HG03457 (cell line): ENCODE results near the gene C1orf141.
"Not testable (repeated sequence)": the region's sequence is repeated elsewhere in the genome, so short reads cannot be mapped to it uniquely, and the experiment has no call there.

Experiments
- ATAC-seq: cut with Tn5 transposase; IDR thresholded peaks from one replicate; pipeline ENCODE4 v1.9.1; 2021; ENCODE audit warnings: moderate number of reproducible peaks; ENCODE audit not compliant: unreplicated experiment

Gene C1orf141

DNA sequence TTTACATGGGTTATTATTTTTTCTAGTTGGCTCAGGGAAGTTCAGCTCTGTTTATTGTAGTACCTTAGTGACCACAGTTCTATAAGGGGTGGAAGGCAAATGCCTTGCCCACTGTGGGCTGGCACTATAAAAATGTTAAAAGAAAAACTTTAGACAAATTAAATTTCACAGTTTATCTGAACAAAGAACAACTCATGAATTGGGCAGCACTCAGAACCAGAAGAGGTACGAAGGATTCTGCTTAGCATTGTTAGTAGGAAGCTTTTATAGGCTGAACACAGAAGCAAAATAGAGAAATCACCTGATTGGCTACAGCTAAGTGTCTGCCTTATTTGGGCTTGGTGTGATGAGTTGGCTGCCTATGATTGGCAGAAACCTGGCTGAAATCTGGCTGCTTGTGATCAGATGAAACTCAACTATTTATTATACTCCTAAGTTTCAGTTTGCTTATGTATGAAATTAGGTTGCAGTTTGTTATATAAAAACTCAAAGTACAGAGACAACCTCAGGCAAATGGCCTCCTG lies 45.0 kb downstream of the C1orf141 start:
- no peak for ATAC-seq

DNA sequence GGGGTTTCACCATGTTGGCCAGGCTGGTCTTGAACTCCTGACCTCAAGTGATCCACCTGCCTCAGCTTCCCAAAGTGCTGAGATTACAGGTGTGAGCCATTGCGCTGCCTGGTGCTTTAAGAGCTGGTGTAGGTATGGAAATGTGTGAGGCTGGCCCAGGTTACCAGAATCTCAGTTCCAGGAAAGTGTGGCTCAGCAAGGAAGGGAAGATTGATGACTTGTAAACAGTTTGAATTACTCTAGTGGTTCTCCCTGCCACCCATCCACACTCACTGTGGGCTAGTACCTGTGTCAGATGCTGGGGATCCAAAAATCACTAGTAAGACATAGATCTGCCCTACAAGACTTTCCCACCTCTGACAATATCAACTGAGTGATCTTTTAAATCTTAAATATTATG lies 46.3 kb downstream of the C1orf141 start:
- ATAC-seq: no peak

DNA sequence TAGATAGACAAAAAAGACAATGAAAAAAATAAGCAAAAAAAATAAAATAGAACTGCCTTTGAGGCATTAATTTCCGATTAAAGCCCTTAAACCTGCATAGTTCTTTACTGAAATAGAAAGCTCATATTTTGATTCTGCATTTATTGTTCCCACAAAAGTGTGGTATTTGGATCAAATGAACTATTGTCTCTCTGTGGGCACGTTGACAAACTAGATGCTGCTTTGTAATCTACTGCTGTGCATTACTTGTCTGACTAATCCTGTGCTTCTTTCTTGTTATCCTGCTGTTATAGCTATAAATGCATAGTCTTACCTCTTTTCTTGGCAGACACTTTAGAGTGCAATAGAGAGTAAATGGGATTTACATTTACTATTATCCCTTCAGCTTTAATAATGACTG lies 49.4 kb downstream of the C1orf141 start:
- ATAC-seq: no peak

DNA sequence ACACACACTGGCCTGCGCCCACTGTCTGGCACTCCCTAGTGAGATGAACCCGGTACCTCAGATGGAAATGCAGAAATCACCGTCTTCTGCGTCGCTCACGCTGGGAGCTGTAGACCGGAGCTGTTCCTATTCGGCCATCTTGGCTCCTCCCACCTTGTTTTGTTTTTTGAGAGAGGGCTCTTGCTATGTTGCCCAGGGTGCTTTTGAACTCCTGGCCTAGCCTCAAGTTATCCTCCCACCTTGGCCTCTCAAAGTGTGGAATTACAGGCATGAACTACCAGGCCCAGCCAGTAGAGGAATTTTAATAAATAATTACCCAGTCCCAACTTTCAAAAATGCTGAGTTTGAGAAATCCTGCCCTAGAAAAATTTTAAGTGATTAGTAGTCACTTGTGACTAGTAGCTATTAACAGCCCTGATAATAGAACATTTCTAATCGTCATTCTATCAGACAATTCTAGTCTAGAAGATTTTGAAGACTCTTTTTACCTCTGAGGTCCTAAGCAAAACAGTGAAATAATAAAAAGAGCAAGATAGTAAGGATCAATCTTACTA lies 49.9 kb downstream of the C1orf141 start:
- no peak for ATAC-seq

DNA sequence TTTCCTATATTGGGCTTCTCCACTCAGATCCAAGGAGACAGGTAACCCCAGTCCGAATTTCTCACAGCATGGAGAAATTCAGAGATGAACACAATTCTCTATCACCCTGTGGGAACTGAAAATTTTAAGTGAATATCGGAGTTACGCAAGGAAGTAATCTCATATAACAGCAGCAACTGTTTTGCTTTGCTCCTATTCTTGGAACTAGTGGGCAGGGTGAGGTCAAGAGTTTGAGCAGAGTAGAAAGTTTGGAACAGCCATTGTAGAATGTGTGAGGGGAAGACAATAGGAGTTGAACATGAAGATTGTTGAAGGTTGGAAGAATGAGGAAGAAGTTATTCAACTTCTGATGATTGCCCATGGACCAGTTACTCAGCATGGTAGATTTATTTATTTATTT lies 56.5 kb downstream of the C1orf141 start:
- no peak for ATAC-seq

DNA sequence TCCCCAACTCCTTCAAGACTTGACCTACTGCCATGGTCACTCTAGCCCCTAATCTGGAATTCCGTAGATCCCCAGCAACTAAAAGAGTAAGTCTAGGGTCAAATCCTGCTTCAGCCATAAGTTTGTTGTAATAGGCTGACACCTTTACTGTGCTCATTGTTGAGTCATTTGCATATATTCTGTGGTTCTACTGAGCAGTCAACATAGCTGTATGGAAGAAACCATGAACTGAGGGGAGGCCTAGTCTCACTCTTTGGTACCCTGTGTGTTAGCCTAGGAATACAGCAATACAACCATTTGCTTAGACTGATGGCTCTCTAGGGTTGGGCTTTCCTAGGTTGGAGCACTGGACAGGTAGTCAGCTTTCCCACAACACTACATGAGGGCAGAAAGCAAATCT lies 57.2 kb downstream of the C1orf141 start:
- no peak for ATAC-seq

DNA sequence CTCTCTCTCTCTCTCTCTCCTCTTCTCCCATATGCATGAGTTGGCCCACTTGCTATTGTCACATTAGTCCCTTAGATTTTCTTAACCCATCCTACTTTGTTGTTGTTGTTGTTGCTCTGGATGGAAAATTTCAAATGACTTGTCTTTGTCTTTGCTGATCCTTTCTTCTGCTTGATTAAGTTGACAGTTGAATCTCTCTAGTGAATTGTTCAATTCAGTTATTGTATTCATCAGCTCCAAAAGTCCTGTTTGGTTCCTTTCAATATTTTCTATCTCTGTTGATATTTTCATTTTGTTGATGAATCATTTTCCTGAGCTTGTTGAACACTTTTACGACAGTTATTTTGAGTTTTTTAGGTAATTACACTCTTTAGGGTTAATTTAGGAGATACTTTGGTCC lies 62.0 kb downstream of the C1orf141 start:
- no peak for ATAC-seq

DNA sequence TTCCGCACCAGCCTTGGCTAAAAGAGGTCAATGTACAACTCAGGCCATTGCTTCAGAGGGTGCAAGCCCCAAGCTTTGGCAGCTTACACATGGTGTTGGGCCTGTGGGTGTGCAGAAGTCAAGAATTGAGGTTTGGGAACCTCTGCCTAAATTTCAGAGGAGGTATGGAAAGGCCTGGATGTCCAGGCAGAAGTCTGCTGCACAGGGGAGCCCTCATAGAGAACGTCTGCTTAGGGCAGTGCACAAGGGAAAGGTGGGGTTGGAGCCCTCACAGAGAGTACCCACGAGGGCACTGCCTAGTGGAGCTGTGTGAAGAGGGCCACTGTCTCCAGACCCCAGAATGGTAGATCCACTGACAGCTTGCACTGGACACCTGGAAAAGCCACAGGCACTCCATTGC lies 67.1 kb downstream of the C1orf141 start:
- not testable (repeated sequence) for ATAC-seq

DNA sequence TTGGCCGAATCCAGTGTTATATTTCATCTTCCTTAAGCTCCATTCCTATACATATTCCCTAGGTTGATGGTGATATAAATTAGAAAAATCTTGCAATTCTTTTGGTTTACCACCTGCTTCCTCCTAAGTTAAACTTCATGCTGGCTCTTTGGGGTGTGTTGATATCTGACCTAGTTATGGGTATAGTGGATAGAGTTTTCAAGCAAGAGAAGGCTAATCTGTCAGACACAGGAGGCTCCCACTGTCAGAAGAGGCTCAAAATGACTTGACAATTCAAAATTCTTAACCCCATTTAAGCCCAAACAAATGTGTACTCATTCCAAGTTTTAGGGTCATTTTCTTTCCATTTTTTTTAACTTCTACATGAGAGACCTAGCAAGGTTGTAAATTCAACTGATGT lies 72.4 kb downstream of the C1orf141 start:
- no peak for ATAC-seq

DNA sequence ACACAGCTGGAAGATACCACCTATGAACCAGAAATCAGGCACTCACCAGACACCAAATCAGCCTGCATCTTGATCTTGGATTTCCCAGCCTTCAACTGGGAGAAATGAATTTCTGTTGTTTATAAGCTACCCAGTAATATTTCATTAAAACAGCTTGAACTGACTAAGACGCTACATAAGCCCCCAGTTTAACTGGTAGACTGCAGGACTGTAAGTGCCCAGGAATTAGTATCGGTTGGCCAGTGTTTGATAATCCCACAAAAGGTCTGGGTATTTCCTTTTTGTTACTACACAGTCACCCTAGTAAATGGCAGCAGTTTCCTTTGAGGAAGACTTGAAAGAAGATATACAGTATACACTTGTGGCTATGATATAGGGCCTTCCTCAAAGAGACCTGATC lies 73.5 kb downstream of the C1orf141 start:
- no peak for ATAC-seq

DNA sequence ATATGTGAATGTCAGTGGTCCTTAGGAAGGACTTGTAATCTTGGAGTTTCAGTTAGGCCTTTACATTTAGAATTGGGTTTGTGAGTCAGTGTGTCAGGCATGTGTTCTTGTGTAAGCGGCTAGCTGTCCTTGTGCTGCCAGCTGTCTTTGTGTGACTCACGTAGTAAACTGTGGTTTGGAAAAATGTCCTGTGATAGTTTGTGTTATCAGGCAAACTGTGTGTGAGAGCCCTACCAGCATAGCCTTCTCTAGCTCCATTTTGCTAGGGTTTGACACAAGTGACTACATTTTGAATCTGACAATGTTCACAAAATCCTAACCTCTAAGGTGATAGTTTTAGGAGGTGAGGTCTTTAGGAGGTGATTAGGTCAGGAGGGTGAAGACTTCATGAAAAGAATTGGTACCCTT lies 74.0 kb downstream of the C1orf141 start:
- no peak for ATAC-seq

DNA sequence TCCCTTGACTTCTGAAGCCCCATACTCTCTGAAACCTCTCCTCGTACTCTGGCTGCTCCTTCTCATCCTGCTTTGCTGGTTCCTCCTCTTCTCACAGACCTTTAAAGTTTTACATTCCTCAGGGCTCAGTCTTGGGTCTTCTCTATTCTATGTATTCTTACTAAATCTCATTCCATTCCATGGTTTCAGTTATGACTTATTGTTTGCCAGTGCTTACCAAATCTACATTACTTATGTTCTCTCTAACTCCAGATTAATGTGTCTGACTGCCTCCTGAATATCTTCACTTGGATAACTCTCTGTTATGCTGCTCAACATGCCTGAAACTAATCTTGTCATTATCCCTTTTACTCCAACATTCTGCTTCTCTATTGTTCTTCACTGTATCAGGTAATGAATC lies 75.4 kb downstream of the C1orf141 start:
- ATAC-seq: no peak

DNA sequence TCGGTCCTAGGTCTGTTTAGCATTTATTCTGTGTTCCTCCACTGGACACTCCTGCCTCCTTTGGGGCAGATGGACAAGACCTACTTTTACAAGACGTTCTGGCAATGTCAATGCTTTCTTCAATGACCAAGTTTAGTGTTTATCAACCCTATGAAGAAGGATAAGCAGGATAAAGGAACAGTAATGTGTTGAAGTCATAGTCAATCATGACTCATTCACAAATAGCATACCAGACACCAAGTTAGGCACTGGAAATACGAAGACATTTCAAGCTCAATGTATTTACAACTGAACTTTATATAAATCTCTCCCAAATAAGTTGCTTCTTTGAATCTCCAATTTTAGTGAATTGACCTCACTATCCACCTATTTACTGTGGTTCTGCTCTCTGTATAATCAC lies 76.0 kb downstream of the C1orf141 start:
- ATAC-seq: no peak

DNA sequence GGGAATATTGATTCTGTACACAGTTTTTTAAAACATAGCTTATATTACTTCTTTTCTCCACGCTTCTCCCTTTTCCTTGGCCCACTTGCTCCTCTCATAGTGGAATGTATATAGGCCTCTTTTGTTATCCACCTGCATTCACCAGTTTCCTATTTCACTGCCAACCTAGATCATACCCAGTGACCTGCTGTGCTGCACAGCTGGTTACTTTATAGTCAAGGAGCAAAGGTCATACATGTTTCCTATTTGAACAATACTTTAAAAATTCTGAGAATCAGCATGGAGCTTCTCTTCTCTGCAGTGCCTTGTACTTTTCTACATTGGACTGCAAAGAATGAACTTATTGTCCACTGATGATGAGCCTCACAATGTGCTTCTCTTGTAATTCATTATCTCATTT lies 76.5 kb downstream of the C1orf141 start:
- ATAC-seq: no peak

DNA sequence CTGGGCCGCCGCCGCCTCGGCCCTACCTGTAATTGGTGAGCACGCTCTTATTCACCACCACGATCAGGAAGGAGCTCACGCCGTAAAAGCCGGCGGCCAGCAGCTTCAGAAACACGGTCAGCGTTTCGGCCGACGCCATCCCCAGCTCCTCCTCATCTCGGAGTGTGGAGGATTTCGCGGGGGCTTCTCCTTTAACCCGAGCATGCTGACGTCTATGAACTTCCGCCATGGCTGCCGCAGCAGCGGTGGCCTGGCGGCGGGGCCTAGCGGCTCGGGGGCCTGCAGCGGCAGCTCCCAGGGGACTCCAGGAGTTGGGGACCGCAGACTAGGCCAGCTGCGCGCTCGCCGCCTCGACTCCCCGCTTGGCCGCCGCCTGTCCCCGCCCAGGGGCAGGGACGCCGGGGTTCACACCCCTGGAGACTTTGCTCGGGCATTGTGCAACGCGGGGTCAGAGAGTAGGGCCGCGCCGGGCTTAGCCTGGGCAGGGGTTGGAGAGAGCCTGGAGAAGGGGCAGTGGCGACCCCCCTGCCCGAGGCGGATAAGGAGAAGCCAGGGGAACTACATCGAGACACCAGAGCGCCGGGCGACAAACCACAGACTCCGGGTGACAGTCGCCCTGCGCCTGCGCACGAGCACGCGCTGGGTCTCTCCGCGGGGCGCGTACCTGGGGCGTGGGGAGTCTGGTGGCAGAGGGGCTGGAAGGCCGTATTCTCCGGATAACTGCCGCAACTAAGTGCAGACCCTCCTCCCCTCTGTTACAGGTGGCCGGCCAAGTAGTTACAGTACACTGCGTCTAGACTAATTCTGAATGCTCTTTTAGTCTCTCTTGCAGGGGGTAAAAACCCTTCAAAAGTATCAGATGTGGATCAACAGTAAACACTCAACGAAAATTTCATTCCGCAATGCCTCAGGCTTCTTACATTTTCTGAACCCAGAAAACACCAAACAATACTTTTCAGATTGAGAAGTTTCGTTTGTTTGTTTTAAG lies 80.7 kb downstream of the C1orf141 start, which contains the start of gene SLC35D1:
Gene SLC35D1, minus strand, starts transcription at position 364 of the 988 bp plus-strand sequence. Its CDS starts 135 bp downstream, at position 229.
- ATAC-seq: peak; percentile 78

DNA sequence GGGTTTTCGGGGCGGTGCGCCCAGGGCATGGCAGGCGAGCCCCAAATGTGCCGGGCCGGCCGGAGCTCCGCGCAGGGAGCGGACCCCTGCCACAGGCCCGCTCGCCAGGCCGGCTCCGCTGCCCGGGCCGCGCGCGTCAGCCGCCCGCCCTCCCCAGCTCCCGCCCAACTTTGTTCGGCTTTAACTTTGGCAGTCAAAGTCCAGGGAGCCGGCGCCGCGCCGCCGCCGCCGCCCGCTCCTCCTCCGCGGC lies 81.3 kb downstream of the C1orf141 start:
- no peak for ATAC-seq

DNA sequence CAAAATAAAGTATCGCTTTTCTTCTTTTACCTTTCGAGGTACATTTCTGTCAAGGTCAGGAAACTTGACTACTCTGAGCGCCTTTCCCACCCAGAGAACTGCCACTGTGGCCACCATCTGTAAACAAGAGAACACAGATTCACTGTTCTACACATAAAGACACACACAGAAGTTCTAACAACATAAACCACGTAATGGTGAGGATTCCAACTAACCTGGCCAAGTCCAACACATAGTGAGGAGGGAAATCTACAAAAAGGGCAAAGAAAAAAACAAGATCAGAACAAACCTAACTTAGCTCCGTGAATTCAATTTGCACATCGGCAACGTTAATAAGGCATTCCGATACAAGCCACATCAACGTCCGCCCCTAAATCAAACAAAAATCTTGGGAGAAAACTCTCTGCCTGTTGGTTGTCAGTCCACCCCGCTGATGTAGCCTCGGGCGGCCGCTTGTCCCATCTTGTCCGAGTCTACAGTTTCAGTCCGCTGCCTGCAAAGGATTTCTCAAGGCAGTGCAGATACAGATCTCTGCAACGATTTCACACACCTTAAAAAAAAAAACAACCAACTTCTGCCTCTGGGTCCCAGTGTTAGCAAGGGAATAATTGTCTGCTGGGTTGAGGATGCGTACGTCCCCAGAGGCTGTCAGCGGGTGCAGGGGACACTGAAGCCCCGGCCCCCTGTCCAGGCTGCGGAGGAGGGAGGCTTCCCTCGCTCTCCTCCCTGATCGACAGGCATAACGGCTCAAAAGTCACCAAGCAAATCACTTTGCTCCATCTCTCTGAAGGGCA lies 81.8 kb downstream of the C1orf141 start:
- ATAC-seq: peak; percentile 24

DNA sequence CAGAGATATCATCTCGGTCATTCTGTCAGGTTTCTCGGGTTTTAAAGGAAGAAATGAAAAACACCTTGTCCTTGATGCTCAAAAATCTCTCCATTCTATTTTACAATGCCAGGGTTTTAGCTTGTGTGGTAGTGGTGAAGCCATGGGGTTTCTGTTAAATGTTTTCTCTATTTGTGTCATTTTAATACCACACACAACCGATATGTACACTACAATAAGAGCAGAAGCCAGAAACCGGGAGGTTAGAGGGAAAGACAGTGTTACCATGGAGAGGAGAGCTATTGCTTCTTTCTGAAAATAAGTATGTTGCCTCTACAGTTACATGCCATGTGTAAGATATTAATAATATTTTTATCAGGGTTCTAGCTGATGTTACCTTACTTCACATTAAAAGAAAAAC lies 83.6 kb downstream of the C1orf141 start:
- ATAC-seq: no peak

DNA sequence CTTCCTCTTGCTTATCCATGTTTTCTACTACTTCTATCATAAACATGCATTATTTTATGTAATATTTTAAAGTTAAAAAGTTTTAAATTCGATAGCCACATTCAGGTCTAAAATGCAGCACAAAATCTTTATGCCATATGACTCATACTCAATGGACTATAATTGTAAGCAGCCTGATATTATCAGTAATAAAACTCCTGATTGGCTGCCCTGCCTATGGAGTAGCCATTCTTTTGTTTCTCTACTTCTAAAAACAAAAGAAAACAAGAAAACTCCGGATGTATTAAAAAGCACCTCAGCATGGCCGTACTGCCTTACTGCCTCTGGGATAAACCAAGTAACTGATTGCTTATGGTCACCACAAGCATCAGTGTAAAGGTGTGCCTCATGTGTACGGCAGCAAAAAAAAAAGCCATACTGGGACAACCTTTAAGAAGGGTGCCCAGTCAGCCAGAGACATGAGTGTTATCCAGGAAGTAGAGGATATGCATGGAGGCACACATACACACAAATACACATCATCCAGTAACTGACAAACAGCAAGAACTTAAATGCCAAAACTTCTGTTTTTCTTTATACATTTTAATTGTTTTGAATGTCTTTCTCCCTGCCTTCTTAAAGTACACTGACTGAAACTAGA lies 90.0 kb downstream of the C1orf141 start:
- no peak for ATAC-seq

DNA sequence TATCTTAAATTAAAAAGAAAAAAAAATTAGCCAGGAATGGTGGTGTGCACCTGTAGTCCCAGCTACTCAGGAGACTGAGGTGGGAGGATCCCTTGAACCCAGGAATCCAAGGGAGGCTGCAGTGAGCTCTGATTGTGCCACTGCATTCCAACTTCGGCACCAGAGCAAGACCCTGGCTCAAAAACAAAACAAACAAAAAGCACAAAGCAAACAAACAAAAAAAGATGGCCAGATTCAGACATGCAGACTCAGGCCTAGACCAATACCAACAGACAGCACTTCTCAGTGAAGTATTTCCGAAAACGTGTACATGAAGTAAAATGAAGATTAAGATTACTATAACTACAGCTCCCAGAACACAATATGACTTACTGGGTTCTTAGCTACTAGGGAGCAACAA lies 91.4 kb downstream of the C1orf141 start:
- ATAC-seq: no peak
